Large intestine (tissue), 12 donors: ENCODE results near the gene CLEC20A. TPM values are rescaled to one million over a fixed set of nuclear protein-coding genes. Genes with fewer than 3 reads are reported as not detected.
A peak's percentile ranks its signal among the peaks of the same experiment; 100 is the strongest.

Experiments
- DNase-seq, 2 donors: peaks; one replicate each; pipeline versions ENCODE4 v3.0.0 to v3.0.0-alpha.2; 2013
- H3K27ac ChIP-seq: one replicate; pipeline ENCODE4 v1.5.1; 2013; ENCODE audit warnings: low read length
- H3K27me3 ChIP-seq: 2 replicates; pipeline ENCODE4 v1.6.1; 2013; ENCODE audit warnings: low read length; ENCODE audit not compliant: control insufficient read depth, insufficient read depth
- H3K36me3 ChIP-seq: 2 replicates; pipeline ENCODE4 v1.6.1; 2013; ENCODE audit warnings: low read length; ENCODE audit not compliant: control insufficient read depth, insufficient read depth
- H3K4me1 ChIP-seq: one replicate; pipeline ENCODE4 v1.6.1; 2013; ENCODE audit warnings: low read length; ENCODE audit not compliant: control insufficient read depth, insufficient read depth
- H3K4me3 ChIP-seq: one replicate; pipeline ENCODE4 v1.5.1; 2013; ENCODE audit warnings: low read length
- H3K9me3 ChIP-seq: one replicate; pipeline ENCODE4 v1.6.1; 2013; ENCODE audit warnings: mild to moderate bottlenecking, low read depth, low read length, moderate library complexity; ENCODE audit not compliant: control insufficient read depth
- WGBS: methylation state at CpG from one replicate; pipeline ENCODE4 v1.1.5; 2013; ENCODE audit warnings: low lambda C conversion rate; ENCODE audit not compliant: insufficient coverage; 5-methylcytosine and 5-hydroxymethylcytosine counted together
- long read RNA-seq, 11 donors: transcript quantifications; one replicate each; lab custom pipeline, GENCODE V29; 2026
- polyA plus RNA-seq: library from polyadenylated mRNA; unstranded; fragments of 120-200 nt; gene quantifications from one replicate; pipeline ENCODE4 v1.2.1, GENCODE V29; 2013

Gene CLEC20A
- polyA plus RNA-seq: 0.09 TPM
- long read RNA-seq, donor 1: 0 reads
- long read RNA-seq, donor 2: 0 reads
- long read RNA-seq, donor 3: 0 reads
- long read RNA-seq, donor 4: 0 reads
- long read RNA-seq, donor 5: 0 reads
- long read RNA-seq, donor 6: 0 reads
- long read RNA-seq, donor 7: 0 reads
- long read RNA-seq, donor 8: 0 reads
- long read RNA-seq, donor 9: 0 reads
- long read RNA-seq, donor 10: 0 reads
- long read RNA-seq, donor 11: 0 reads

- Histone ChIP-seq H3K9me3 (no peaks in the 10 kb centered on the region), H3K4me3 (no peak within 1 kb of the TSS), H3K4me1 (no peaks in the 10 kb centered on the region), H3K36me3 (no peaks in the 10 kb centered on the region), H3K27ac (no peak within 1 kb of the TSS), H3K27me3 (no peaks in the 10 kb centered on the region)
- WGBS: no CpG with 5 or more reads among the region's 26 CpGs
- no peak for DNase-seq
Measured at GRCh38 chr1:178496410-178497135, at the start of gene CLEC20A. TSS of gene CLEC20A (minus strand) at chr1:178496964. CDS start at chr1:178496939, 25 bp downstream.

- peaks cover 26% of the 10 kb centered on the region for H3K4me1 ChIP-seq
- no peak for DNase-seq
- 0% methylated on average over 1 of the region's 9 CpGs for WGBS
- H3K27ac ChIP-seq: no peak overlapping the region
- H3K4me3 ChIP-seq: no peak overlapping the region
- H3K36me3 ChIP-seq: peaks cover 11% of the 10 kb centered on the region
- no peaks in the 10 kb centered on the region for H3K9me3 ChIP-seq
- no peaks in the 10 kb centered on the region for H3K27me3 ChIP-seq
Measured at GRCh38 chr1:178544531-178544930, 47.8 kb upstream of the CLEC20A start.

GRCh38 chr1:178543290-178543607, 46.5 kb upstream of the CLEC20A start:
- H3K9me3 ChIP-seq: no peaks in the 10 kb centered on the region
- peak overlapping the region; percentile 61 for H3K4me3 ChIP-seq
- WGBS: no CpG with 5 or more reads among the region's 10 CpGs
- no peaks in the 10 kb centered on the region for H3K27me3 ChIP-seq
- peak overlapping the region; percentile 92 for H3K27ac ChIP-seq
- no peak for DNase-seq
- H3K36me3 ChIP-seq: peaks cover 10% of the 10 kb centered on the region
- peaks cover 32% of the 10 kb centered on the region for H3K4me1 ChIP-seq

- peak; percentile 82 to 90 for DNase-seq
- Histone ChIP-seq H3K36me3 (peaks cover 5% of the 10 kb centered on the region), H3K9me3 (no peaks in the 10 kb centered on the region), H3K27me3 (no peaks in the 10 kb centered on the region), H3K4me3 (peak overlapping the region; percentile 61), H3K27ac (peak overlapping the region; percentile 92), H3K4me1 (peaks cover 37% of the 10 kb centered on the region)
- whole genome bisulfite sequencing: no CpG with 5 or more reads among the region's 66 CpGs
Measured at GRCh38 chr1:178542554-178543289, 46.0 kb upstream of the CLEC20A start.

GRCh38 chr1:178541829-178542553, 45.2 kb upstream of the CLEC20A start:
- Histone ChIP-seq H3K9me3 (no peaks in the 10 kb centered on the region), H3K36me3 (peaks cover 2% of the 10 kb centered on the region), H3K27me3 (no peaks in the 10 kb centered on the region), H3K4me3 (peak overlapping the region; percentile 61), H3K27ac (peak overlapping the region; percentile 92), H3K4me1 (peaks cover 44% of the 10 kb centered on the region)
- peak; percentile 83 to 92 for DNase-seq
- WGBS: no CpG with 5 or more reads among the region's 33 CpGs

- WGBS: no CpG with 5 or more reads among the region's 5 CpGs
- no peaks in the 10 kb centered on the region for H3K27me3 ChIP-seq
- H3K36me3 ChIP-seq: no peaks in the 10 kb centered on the region
- DNase-seq: no peak
- H3K4me3 ChIP-seq: peak overlapping the region; percentile 61
- H3K4me1 ChIP-seq: peaks cover 50% of the 10 kb centered on the region
- H3K27ac ChIP-seq: peak overlapping the region; percentile 92
- H3K9me3 ChIP-seq: no peaks in the 10 kb centered on the region
Measured at GRCh38 chr1:178541379-178541778, 44.6 kb upstream of the CLEC20A start.

GRCh38 chr1:178540646-178541045, 43.9 kb upstream of the CLEC20A start:
- no peak overlapping the region for H3K27ac ChIP-seq
- DNase-seq: peak in 1 of 2 donors; percentile 20
- peaks cover 53% of the 10 kb centered on the region for H3K4me1 ChIP-seq
- no peaks in the 10 kb centered on the region for H3K9me3 ChIP-seq
- WGBS: no CpG with 5 or more reads among the region's 7 CpGs
- H3K4me3 ChIP-seq: no peak overlapping the region
- no peaks in the 10 kb centered on the region for H3K36me3 ChIP-seq
- no peaks in the 10 kb centered on the region for H3K27me3 ChIP-seq

- no peak overlapping the region for H3K4me3 ChIP-seq
- H3K4me1 ChIP-seq: peaks cover 50% of the 10 kb centered on the region
- H3K9me3 ChIP-seq: no peaks in the 10 kb centered on the region
- H3K27ac ChIP-seq: no peak overlapping the region
- H3K36me3 ChIP-seq: no peaks in the 10 kb centered on the region
- no peaks in the 10 kb centered on the region for H3K27me3 ChIP-seq
- DNase-seq: no peak
- WGBS: 100% methylated on average over 1 of the region's 6 CpGs
Measured at GRCh38 chr1:178540204-178540603, 43.4 kb upstream of the CLEC20A start.

- WGBS: no CpG with 5 or more reads among the region's 7 CpGs
Measured at GRCh38 chr1:178539291-178539690, 42.5 kb upstream of the CLEC20A start.

More at GRCh38 chr1:178539291-178539690, 42.5 kb upstream of the CLEC20A start:
- no peaks in the 10 kb centered on the region for H3K9me3 ChIP-seq
- H3K4me1 ChIP-seq: peaks cover 43% of the 10 kb centered on the region
- no peak overlapping the region for H3K27ac ChIP-seq
- DNase-seq: no peak
- no peak overlapping the region for H3K4me3 ChIP-seq
- H3K36me3 ChIP-seq: no peaks in the 10 kb centered on the region
- H3K27me3 ChIP-seq: no peaks in the 10 kb centered on the region
